Smooth muscle cell (in vitro differentiated cells): ENCODE measurements around the gene IGSF21. TPM values are rescaled to one million over a fixed set of nuclear protein-coding genes. Genes with fewer than 3 reads are reported as not detected.

ENCODE experiments used
- DNase-seq: peaks from one replicate; lab custom pipeline; 2025; ENCODE audit not compliant: unreplicated experiment; lab: John Stamatoyannopoulos, UW
- H2AFZ ChIP-seq: fragments of 200-600 bp; sonication (generic); 2 replicates; pipeline ENCODE4 v1.6.0; 2016; ENCODE audit warnings: antibody characterized with exemption, low read depth, mild to moderate bottlenecking
- H3F3A ChIP-seq: fragments of 200-600 bp; sonication (generic); 2 replicates; pipeline ENCODE4 v1.6.0; 2017; ENCODE audit warnings: antibody characterized with exemption, low read depth
- H3K27ac ChIP-seq: fragments of 200-600 bp; sonication (generic); 2 replicates; pipeline ENCODE4 v1.5.1; 2016; ENCODE audit warnings: low read depth, mild to moderate bottlenecking
- H3K27me3 ChIP-seq: fragments of 200-600 bp; sonication (generic); 2 replicates; pipeline ENCODE4 v1.6.1; 2016; ENCODE audit warnings: low read depth, mild to moderate bottlenecking
- H3K36me3 ChIP-seq: fragments of 200-600 bp; sonication (generic); 2 replicates; pipeline ENCODE4 v1.5.1; 2016; ENCODE audit warnings: low read depth
- H3K4me1 ChIP-seq: fragments of 200-600 bp; sonication (generic); 2 replicates; pipeline ENCODE4 v1.5.1; 2016; ENCODE audit warnings: low read depth
- H3K4me2 ChIP-seq: fragments of 200-600 bp; sonication (generic); 2 replicates; pipeline ENCODE4 v1.6.0; 2016; ENCODE audit warnings: mild to moderate bottlenecking
- H3K4me3 ChIP-seq: fragments of 200-600 bp; sonication (generic); 2 replicates; pipeline ENCODE4 v1.5.1; 2016; ENCODE audit warnings: mild to moderate bottlenecking
- H3K79me2 ChIP-seq: fragments of 200-600 bp; sonication (generic); 2 replicates; pipeline ENCODE4 v1.6.0; 2016; ENCODE audit warnings: low read depth, mild to moderate bottlenecking
- H3K9ac ChIP-seq: fragments of 200-600 bp; sonication (generic); 2 replicates; pipeline ENCODE4 v1.6.0; 2016; ENCODE audit warnings: low read depth
- H3K9me3 ChIP-seq: fragments of 200-600 bp; sonication (generic); replicated peaks from 2 replicates; pipeline ENCODE4 v1.5.1; 2016; ENCODE audit warnings: low read depth
- H4K20me1 ChIP-seq: fragments of 200-600 bp; sonication (generic); 2 replicates; pipeline ENCODE4 v1.6.0; 2016; ENCODE audit warnings: low read depth
- CTCF ChIP-seq: fragments of 200-600 bp; sonication (generic); IDR thresholded peaks from 2 replicates; pipeline ENCODE4 v1.5.1; 2017; ENCODE audit warnings: borderline replicate concordance, mild to moderate bottlenecking, antibody characterized with exemption; ENCODE audit not compliant: insufficient read depth, poor library complexity, severe bottlenecking
- WGBS: methylation state at CpG from one replicate; pipeline ENCODE4 v1.1.7; 2016; ENCODE audit warnings: low lambda C conversion rate; 5-methylcytosine and 5-hydroxymethylcytosine counted together
- polyA plus RNA-seq: library from polyadenylated mRNA; unstranded; fragments of >200 nt; fragmentation: Nextera tagmentation; extraction: Ambion mirVana; gene quantifications from 2 replicates; pipeline ENCODE4 v1.2.1, GENCODE V29; 2016
- total RNA-seq: library from RNA; depleted of rRNA; stranded (reverse); fragments of >200 nt; gene quantifications from 2 replicates; pipeline ENCODE4 v1.2.3, GENCODE V29; 2014

The IGSF21 gene
- total and polyA plus RNA-seq, 2 experiments from 2014 or later = not detected

DNA sequence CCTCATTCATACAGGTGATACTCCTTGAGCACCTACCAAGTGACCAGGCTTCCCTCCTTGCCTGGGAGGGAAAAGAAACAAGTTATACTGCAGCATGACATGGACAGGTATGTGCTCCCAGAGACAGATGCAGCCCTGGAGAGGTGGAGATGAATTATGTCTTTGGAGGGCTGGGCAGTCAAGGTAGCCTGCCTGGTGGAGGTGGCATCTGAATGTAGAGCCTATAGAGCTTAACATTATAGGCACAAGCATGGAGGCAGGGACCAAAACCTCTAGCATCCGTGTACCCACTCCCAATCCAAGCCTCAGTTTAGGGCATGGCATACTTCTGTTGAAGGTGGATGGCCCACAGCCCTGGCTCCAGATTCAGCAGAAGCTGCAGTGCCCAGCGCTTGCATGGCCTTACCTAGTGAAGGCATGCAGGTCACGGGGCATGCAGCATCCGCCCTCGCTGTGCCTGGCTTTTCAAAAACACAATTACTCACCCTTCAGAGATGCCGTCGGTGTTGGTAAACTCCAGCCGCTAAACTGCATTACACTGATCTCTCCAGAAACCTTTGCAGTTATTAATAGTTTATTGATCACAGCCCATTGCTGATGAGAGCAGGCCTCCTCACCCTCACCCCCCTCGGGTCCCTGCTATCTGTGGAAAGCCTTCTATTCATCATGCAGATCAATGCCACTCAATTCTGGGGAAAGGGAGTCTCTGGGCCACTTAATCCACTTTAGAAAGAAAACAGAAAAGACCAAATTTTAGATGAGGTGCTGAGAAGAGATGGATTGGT lies 222.1 kb downstream of the IGSF21 start:
- no peak for TF ChIP-seq CTCF
- H3K27me3 ChIP-seq = peaks cover 16% of the 10 kb centered on the region
- H3K4me3 ChIP-seq = no peak overlapping the region
- no peaks in the 10 kb centered on the region for H3F3A ChIP-seq
- H3K79me2 ChIP-seq = no peaks in the 10 kb centered on the region
- no peak overlapping the region for H3K4me2 ChIP-seq
- no peak overlapping the region for H3K27ac ChIP-seq
- 82% methylated on average over 9 of the region's 9 CpGs for WGBS
- H4K20me1 ChIP-seq = no peaks in the 10 kb centered on the region
- H2AFZ ChIP-seq = no peak overlapping the region
- no peak overlapping the region for H3K9ac ChIP-seq
- no peaks in the 10 kb centered on the region for H3K9me3 ChIP-seq
- no peak for DNase-seq
- no peaks in the 10 kb centered on the region for H3K36me3 ChIP-seq
- H3K4me1 ChIP-seq = no peaks in the 10 kb centered on the region

DNA sequence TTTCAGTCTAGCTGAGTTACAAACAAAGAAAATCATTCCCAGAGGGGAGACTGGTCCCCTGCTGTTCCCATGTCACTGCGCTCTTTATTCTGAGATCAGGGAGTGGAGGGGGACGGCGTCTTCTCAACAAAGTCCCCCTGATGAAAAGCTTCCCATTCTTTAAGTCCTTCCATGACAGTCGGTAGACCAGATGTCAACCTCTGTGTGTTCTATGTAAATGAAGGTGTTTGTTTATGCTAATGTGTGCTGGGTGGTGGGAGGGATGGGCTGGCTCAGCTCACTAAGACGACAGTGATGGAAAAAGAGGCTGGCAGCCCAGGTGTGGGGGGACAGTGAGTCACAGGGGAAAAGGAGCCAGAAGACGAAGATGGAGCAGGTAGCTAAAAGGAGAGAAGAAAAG lies 225.0 kb downstream of the IGSF21 start:
- no peak for TF ChIP-seq CTCF
- 57% methylated on average over 6 of the region's 6 CpGs for WGBS

DNA sequence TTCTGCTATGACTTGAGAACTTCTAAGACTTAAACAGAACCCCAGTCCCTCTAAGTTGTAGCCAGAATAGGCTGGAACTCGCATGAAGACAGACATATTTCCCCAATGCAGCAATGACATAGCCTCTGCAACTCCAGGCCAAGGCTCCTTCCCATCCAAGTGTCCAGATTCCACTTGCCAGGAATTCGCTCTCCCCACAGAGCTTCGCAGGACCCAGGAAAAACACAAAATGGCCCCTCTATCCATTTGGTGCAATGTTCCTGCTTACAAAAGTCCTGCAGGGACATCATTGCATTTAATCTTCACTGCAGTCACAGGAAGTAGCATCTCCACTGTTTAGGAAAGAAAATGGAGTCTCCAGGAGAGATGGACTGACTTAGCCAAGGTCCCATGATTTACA lies 225.6 kb downstream of the IGSF21 start:
- Histone ChIP-seq H3K4me3 (no peak overlapping the region), H3K4me1 (no peaks in the 10 kb centered on the region), H3K9ac (no peak overlapping the region), H3K79me2 (no peaks in the 10 kb centered on the region), H3K36me3 (no peaks in the 10 kb centered on the region), H3F3A (no peaks in the 10 kb centered on the region), H3K27me3 (peaks cover 16% of the 10 kb centered on the region), H2AFZ (no peak overlapping the region), H3K9me3 (no peaks in the 10 kb centered on the region), H3K4me2 (no peak overlapping the region), H4K20me1 (no peaks in the 10 kb centered on the region), H3K27ac (no peak overlapping the region)
- 87% methylated on average over 3 of the region's 3 CpGs for WGBS
- no peak for TF ChIP-seq CTCF
- DNase-seq = no peak

More for the DNA sequence above, 225.0 kb downstream of the IGSF21 start:
- Histone ChIP-seq H3K4me3 (no peak overlapping the region), H3K9me3 (no peaks in the 10 kb centered on the region), H3K79me2 (no peaks in the 10 kb centered on the region), H3K27me3 (peaks cover 16% of the 10 kb centered on the region), H3K36me3 (no peaks in the 10 kb centered on the region), H3K27ac (no peak overlapping the region), H3K4me2 (no peak overlapping the region), H3F3A (no peaks in the 10 kb centered on the region), H2AFZ (no peak overlapping the region), H4K20me1 (no peaks in the 10 kb centered on the region), H3K9ac (no peak overlapping the region), H3K4me1 (no peaks in the 10 kb centered on the region)
- DNase-seq = no peak

GRCh38 chr1:18336801-18337200 lies 229.2 kb downstream of the IGSF21 start:
- H2AFZ ChIP-seq = no peak overlapping the region
- H3K9ac ChIP-seq = no peak overlapping the region
- no peaks in the 10 kb centered on the region for H3K4me1 ChIP-seq
- H3K4me2 ChIP-seq = no peak overlapping the region
- H3K36me3 ChIP-seq = no peaks in the 10 kb centered on the region
- no peak for DNase-seq
- peaks cover 14% of the 10 kb centered on the region for H3K27me3 ChIP-seq
- 76% methylated on average over 4 of the region's 4 CpGs for WGBS
- H4K20me1 ChIP-seq = no peaks in the 10 kb centered on the region
- no peaks in the 10 kb centered on the region for H3K9me3 ChIP-seq
- H3K4me3 ChIP-seq = no peak overlapping the region
- H3K79me2 ChIP-seq = no peaks in the 10 kb centered on the region
- TF ChIP-seq CTCF = no peak
- no peaks in the 10 kb centered on the region for H3F3A ChIP-seq
- no peak overlapping the region for H3K27ac ChIP-seq
